SK-N-MC (cell line): ENCODE measurements around the gene OR4Q2.
"Not testable (repeated sequence)": the region's sequence is repeated elsewhere in the genome, so short reads cannot be mapped to it uniquely, and the experiment has no call there.

Experiments
- DNase-seq: peaks from one replicate; pipeline ENCODE4 v3.0.0-alpha.2; 2011; ENCODE audit warnings: low read depth, low spot score
- H3K27ac ChIP-seq: fragments of 200-600 bp; sonication (generic); 2 replicates; pipeline ENCODE4 v1.5.1; 2016; ENCODE audit warnings: mixed run types
- H3K36me3 ChIP-seq: fragments of 200-600 bp; sonication (generic); 2 replicates; pipeline ENCODE4 v1.6.1; 2017; ENCODE audit warnings: antibody characterized with exemption, low read length, mixed read lengths; ENCODE audit not compliant: insufficient read depth
- H3K4me3 ChIP-seq: fragments of 200-600 bp; sonication (generic); 2 replicates; pipeline ENCODE4 v1.5.1; 2016
- H3K9ac ChIP-seq: fragments of 200-600 bp; sonication (generic); 2 replicates; pipeline ENCODE4 v1.8.0; 2017; ENCODE audit warnings: mixed run types, mixed read lengths; ENCODE audit not compliant: insufficient read length
- H3K9me3 ChIP-seq: fragments of 200-600 bp; sonication (generic); 2 replicates; pipeline ENCODE4 v1.6.1; 2017; ENCODE audit warnings: low read depth, mild to moderate bottlenecking, antibody characterized with exemption, low read length, moderate library complexity, mixed read lengths
- EZH2 ChIP-seq: fragments of 200-600 bp; sonication (generic); IDR thresholded peaks from one replicate; pipeline ENCODE4 v1.6.1; 2017; ENCODE audit warnings: antibody characterized with exemption
- FOXP2 ChIP-seq: optimal IDR thresholded peaks from 2 replicates; pipeline ENCODE3; 2011; ENCODE audit warnings: mild to moderate bottlenecking, moderate library complexity; ENCODE audit not compliant: insufficient read depth; ENCODE audit errors: extremely low read length, control extremely low read depth
- POLR2AphosphoS5 ChIP-seq: IDR thresholded peaks from 2 replicates; pipeline ENCODE4 v1.6.1; 2012; ENCODE audit warnings: mild to moderate bottlenecking, low read depth, low read length, borderline replicate concordance

Gene OR4Q2

GRCh38 chr14:20001863-20002262 is at the start of gene OR4Q2:
OR4Q2 (plus strand) TSS chr14:20002163.
- H3K4me3 ChIP-seq: no peak within 1 kb of the TSS
- H3K9me3 ChIP-seq: no peaks in the 10 kb centered on the region
- H3K27ac ChIP-seq: no peak within 1 kb of the TSS
- TF ChIP-seq FOXP2 (no peak), EZH2 (no peak), POLR2AphosphoS5 (no peak)
- DNase-seq: no peak
- H3K9ac ChIP-seq: no peak within 1 kb of the TSS
- no peaks in the 10 kb centered on the region for H3K36me3 ChIP-seq

GRCh38 chr14:19969735-19970134 is 32.2 kb upstream of the OR4Q2 start:
- H3K9ac ChIP-seq, H3K9me3 ChIP-seq, H3K27ac ChIP-seq: not testable (repeated sequence)

GRCh38 chr14:19974844-19975243 is 27.1 kb upstream of the OR4Q2 start:
- no peak for TF ChIP-seq POLR2AphosphoS5
- no peak for TF ChIP-seq FOXP2
- no peak for TF ChIP-seq EZH2
- Histone ChIP-seq H3K4me3 (no peak overlapping the region), H3K9me3 (no peaks in the 10 kb centered on the region), H3K27ac (no peak overlapping the region), H3K9ac (no peak overlapping the region), H3K36me3 (no peaks in the 10 kb centered on the region)
- no peak for DNase-seq

More at GRCh38 chr14:19969735-19970134, 32.2 kb upstream of the OR4Q2 start:
- DNase-seq, H3K36me3 ChIP-seq, H3K4me3 ChIP-seq: not testable (repeated sequence)

- H3K4me3 ChIP-seq: no peak within 1 kb of the TSS
- DNase-seq: no peak
- H3K36me3 ChIP-seq: no peaks in the 10 kb centered on the region
- TF ChIP-seq FOXP2 (no peak), POLR2AphosphoS5 (no peak)
- no peak within 1 kb of the TSS for H3K9ac ChIP-seq
- H3K27ac ChIP-seq: no peak within 1 kb of the TSS
- no peaks in the 10 kb centered on the region for H3K9me3 ChIP-seq
Observed at GRCh38 chr14:19975291-19975690, 26.7 kb upstream of the OR4Q2 start, which contains the start of gene OR4K15. OR4K15 (plus strand) TSS chr14:19975591; CDS start chr14:19975591, 0 bp downstream.

GRCh38 chr14:19993438-19993837 is 8.5 kb upstream of the OR4Q2 start:
- H3K9me3 ChIP-seq: no peaks in the 10 kb centered on the region
- DNase-seq: no peak

GRCh38 chr14:20002319-20002718 is 356 bp downstream of the OR4Q2 start:
- H3K4me3 ChIP-seq: no peak overlapping the region
- no peak for DNase-seq
- H3K27ac ChIP-seq: no peak overlapping the region
- no peaks in the 10 kb centered on the region for H3K36me3 ChIP-seq
- TF ChIP-seq EZH2 (no peak), FOXP2 (no peak)
- H3K9ac ChIP-seq: no peak overlapping the region
- no peaks in the 10 kb centered on the region for H3K9me3 ChIP-seq

More at GRCh38 chr14:19993438-19993837, 8.5 kb upstream of the OR4Q2 start:
- Histone ChIP-seq H3K9ac (no peak overlapping the region), H3K27ac (no peak overlapping the region), H3K36me3 (no peaks in the 10 kb centered on the region), H3K4me3 (no peak overlapping the region)
- no peak for TF ChIP-seq FOXP2
- no peak for TF ChIP-seq EZH2
- no peak for TF ChIP-seq POLR2AphosphoS5

- no peak overlapping the region for H3K27ac ChIP-seq
- H3K4me3 ChIP-seq: no peak overlapping the region
- no peaks in the 10 kb centered on the region for H3K36me3 ChIP-seq
- no peak overlapping the region for H3K9ac ChIP-seq
- TF ChIP-seq FOXP2: no peak
- TF ChIP-seq POLR2AphosphoS5: no peak
- no peak for TF ChIP-seq EZH2
- no peaks in the 10 kb centered on the region for H3K9me3 ChIP-seq
- DNase-seq: no peak
Observed at GRCh38 chr14:20008156-20008555, 6.2 kb downstream of the OR4Q2 start.

GRCh38 chr14:20019257-20019865 is 17.4 kb downstream of the OR4Q2 start, which contains the start of gene OR4K14:
OR4K14 (minus strand) TSS chr14:20019307; CDS start chr14:20015193, 4,114 bp downstream.
- Histone ChIP-seq H3K36me3 (no peaks in the 10 kb centered on the region), H3K9me3 (no peaks in the 10 kb centered on the region), H3K27ac (no peak within 1 kb of the TSS), H3K4me3 (no peak within 1 kb of the TSS), H3K9ac (no peak within 1 kb of the TSS)
- no peak for DNase-seq
- TF ChIP-seq EZH2: no peak
- TF ChIP-seq FOXP2: no peak
- no peak for TF ChIP-seq POLR2AphosphoS5

- no peaks in the 10 kb centered on the region for H3K36me3 ChIP-seq
- H3K9me3 ChIP-seq: no peaks in the 10 kb centered on the region
- H3K4me3 ChIP-seq: no peak overlapping the region
- DNase-seq: no peak
- no peak overlapping the region for H3K27ac ChIP-seq
- no peak overlapping the region for H3K9ac ChIP-seq
- TF ChIP-seq EZH2 (no peak), POLR2AphosphoS5 (no peak), FOXP2 (no peak)
Observed at GRCh38 chr14:20031058-20031457, 29.1 kb downstream of the OR4Q2 start.
